Hematopoietic multipotent progenitor cell treated with erythropoietin and hydrocortisone succinate and interleukin-3 and kit ligand, for 15 days (in vitro differentiated cells): ENCODE data around the gene EEFSEC.
"Not testable (repeated sequence)": the region's sequence is repeated elsewhere in the genome, so short reads cannot be mapped to it uniquely, and the experiment has no call there.

ENCODE experiments used
- DNase-seq: peaks from one replicate; pipeline ENCODE4 v3.0.0-alpha.2; 2015; ENCODE audit warnings: low spot score

The EEFSEC gene

GRCh38 chr3:128152419-128153155 is 694 bp upstream of the EEFSEC start:
- DNase-seq: peak; percentile 73

GRCh38 chr3:128154354-128154753 is 1.1 kb downstream of the EEFSEC start:
- not testable (repeated sequence) for DNase-seq

GRCh38 chr3:128155616-128156360 is 2.5 kb downstream of the EEFSEC start:
- DNase-seq: no peak

- no peak for DNase-seq
Observed at GRCh38 chr3:128160661-128161060, 7.4 kb downstream of the EEFSEC start.

- DNase-seq: no peak
Observed at GRCh38 chr3:128163432-128163831, 10.2 kb downstream of the EEFSEC start.

- no peak for DNase-seq
Observed at GRCh38 chr3:128166971-128167453, 13.7 kb downstream of the EEFSEC start.

GRCh38 chr3:128167646-128167972 is 14.3 kb downstream of the EEFSEC start:
- no peak for DNase-seq

- no peak for DNase-seq
Observed at GRCh38 chr3:128167973-128168674, 14.8 kb downstream of the EEFSEC start.

- DNase-seq: no peak
Observed at GRCh38 chr3:128168836-128169235, 15.6 kb downstream of the EEFSEC start.

- no peak for DNase-seq
Observed at GRCh38 chr3:128170866-128171516, 17.7 kb downstream of the EEFSEC start.

- DNase-seq: no peak
Observed at GRCh38 chr3:128173200-128173599, 19.9 kb downstream of the EEFSEC start.

- DNase-seq: no peak
Observed at GRCh38 chr3:128173849-128174248, 20.6 kb downstream of the EEFSEC start.

- DNase-seq: no peak
Observed at GRCh38 chr3:128174675-128175590, 21.7 kb downstream of the EEFSEC start.

GRCh38 chr3:128175768-128176167 is 22.5 kb downstream of the EEFSEC start:
- no peak for DNase-seq

GRCh38 chr3:128176276-128176833 is 23.1 kb downstream of the EEFSEC start:
- DNase-seq: no peak

- DNase-seq: no peak
Observed at GRCh38 chr3:128177865-128178264, 24.6 kb downstream of the EEFSEC start.

GRCh38 chr3:128178782-128179483 is 25.7 kb downstream of the EEFSEC start:
- no peak for DNase-seq

- no peak for DNase-seq
Observed at GRCh38 chr3:128179484-128179819, 26.2 kb downstream of the EEFSEC start.

- DNase-seq: no peak
Observed at GRCh38 chr3:128180436-128180835, 27.2 kb downstream of the EEFSEC start.

GRCh38 chr3:128180913-128181312 is 27.6 kb downstream of the EEFSEC start:
- no peak for DNase-seq
